HUDEP-2 (cell line): Measurements from ENCODE around the gene SRSF7.
"Not testable (repeated sequence)": the region's sequence is repeated elsewhere in the genome, so short reads cannot be mapped to it uniquely, and the experiment has no call there.

Experiments used
- DNase-seq, 76 experiments: peaks; one replicate each; lab custom pipeline; 2025; ENCODE audit not compliant: unreplicated experiment in 76 of 76; lab: John Stamatoyannopoulos, UW

Gene SRSF7

GRCh38 chr2:38750891-38751595 lies at the start of gene SRSF7:
TSS of gene SRSF7 (minus strand) at chr2:38751361. CDS start at chr2:38751256, 105 bp downstream.
- peak; percentile 26 to 98 (median 94) for DNase-seq

GRCh38 chr2:38797953-38798352 lies 46.8 kb upstream of the SRSF7 start:
- DNase-seq, result no peak

GRCh38 chr2:38797250-38797676 lies 46.1 kb upstream of the SRSF7 start:
- no peak for DNase-seq

- not testable (repeated sequence) for DNase-seq
Measured at GRCh38 chr2:38795016-38795415, 43.9 kb upstream of the SRSF7 start.

- DNase-seq, result no peak
Measured at GRCh38 chr2:38794235-38794946, 43.2 kb upstream of the SRSF7 start.

GRCh38 chr2:38793511-38793910 lies 42.4 kb upstream of the SRSF7 start:
- DNase-seq, result no peak

GRCh38 chr2:38792751-38793150 lies 41.6 kb upstream of the SRSF7 start:
- DNase-seq, result no peak

- not testable (repeated sequence) for DNase-seq
Measured at GRCh38 chr2:38792321-38792720, 41.2 kb upstream of the SRSF7 start.

- DNase-seq, result no peak
Measured at GRCh38 chr2:38791744-38792143, 40.6 kb upstream of the SRSF7 start.

GRCh38 chr2:38789691-38790090 lies 38.5 kb upstream of the SRSF7 start:
- DNase-seq, result no peak

GRCh38 chr2:38788306-38788705 lies 37.1 kb upstream of the SRSF7 start:
- DNase-seq, result no peak

- no peak for DNase-seq
Measured at GRCh38 chr2:38783586-38783985, 32.4 kb upstream of the SRSF7 start.

GRCh38 chr2:38778687-38779082 lies 27.5 kb upstream of the SRSF7 start:
- DNase-seq, result no peak

GRCh38 chr2:38776531-38776930 lies 25.4 kb upstream of the SRSF7 start:
- no peak for DNase-seq

GRCh38 chr2:38775921-38776225 lies 24.7 kb upstream of the SRSF7 start:
- DNase-seq, result no peak

- no peak for DNase-seq
Measured at GRCh38 chr2:38775097-38775920, 24.1 kb upstream of the SRSF7 start.

GRCh38 chr2:38771632-38772031 lies 20.5 kb upstream of the SRSF7 start:
- peak in 4 of 76 experiments; percentile 2 to 14 (median 9) for DNase-seq

GRCh38 chr2:38765551-38765950 lies 14.4 kb upstream of the SRSF7 start:
- DNase-seq, result no peak

- no peak for DNase-seq
Measured at GRCh38 chr2:38765149-38765548, 14.0 kb upstream of the SRSF7 start.

GRCh38 chr2:38763728-38764127 lies 12.6 kb upstream of the SRSF7 start:
- DNase-seq, result no peak

GRCh38 chr2:38763228-38763627 lies 12.1 kb upstream of the SRSF7 start:
- DNase-seq, result no peak
